Kidney epithelial cell (primary cell): ENCODE measurements around the gene THSD7A. TPM values are rescaled to one million over a fixed set of nuclear protein-coding genes. Genes with fewer than 3 reads are reported as not detected.

Experiments
- DNase-seq: peaks from one replicate; pipeline ENCODE4 v3.0.0-alpha.2; 2010; ENCODE audit warnings: low read depth
- H3K27me3 ChIP-seq: 2 replicates; pipeline ENCODE4 v1.6.0; 2011; ENCODE audit warnings: low read length; ENCODE audit not compliant: control insufficient read depth, insufficient read depth
- H3K36me3 ChIP-seq: 2 replicates; pipeline ENCODE4 v1.5.1; 2011; ENCODE audit warnings: low read length; ENCODE audit not compliant: control insufficient read depth, insufficient read depth
- H3K4me3 ChIP-seq: 2 replicates; pipeline ENCODE4 v1.5.1; 2011; ENCODE audit warnings: low read depth, mild to moderate bottlenecking, control low read depth, low read length
- CTCF ChIP-seq: IDR thresholded peaks from 2 replicates; pipeline ENCODE4 v1.5.1; 2011; ENCODE audit warnings: mild to moderate bottlenecking, moderate library complexity, low read length, control low read depth, inconsistent platforms; ENCODE audit not compliant: insufficient read depth, poor library complexity, severe bottlenecking
- total RNA-seq: library from RNA; depleted of rRNA; stranded (reverse); fragments of >200 nt; gene quantifications from 2 replicates; pipeline ENCODE4 v1.2.3, GENCODE V29; 2015

THSD7A gene
- total RNA-seq, 1 donor from 2014 or later = 27.3 TPM

GRCh38 chr7:11754933-11755332, 77.1 kb downstream of the THSD7A start:
- H3K27me3 ChIP-seq = no peaks in the 10 kb centered on the region
- H3K4me3 ChIP-seq = no peak overlapping the region
- no peaks in the 10 kb centered on the region for H3K36me3 ChIP-seq
- TF ChIP-seq CTCF = no peak
- no peak for DNase-seq

- no peak for TF ChIP-seq CTCF
- no peak for DNase-seq
Observed at GRCh38 chr7:11754123-11754522, 77.9 kb downstream of the THSD7A start.

GRCh38 chr7:11753433-11753832, 78.6 kb downstream of the THSD7A start:
- DNase-seq = no peak
- Histone ChIP-seq H3K27me3 (no peaks in the 10 kb centered on the region), H3K36me3 (no peaks in the 10 kb centered on the region), H3K4me3 (no peak overlapping the region)
- no peak for TF ChIP-seq CTCF

More at GRCh38 chr7:11754123-11754522, 77.9 kb downstream of the THSD7A start:
- Histone ChIP-seq H3K27me3 (no peaks in the 10 kb centered on the region), H3K4me3 (no peak overlapping the region), H3K36me3 (no peaks in the 10 kb centered on the region)

- no peak for TF ChIP-seq CTCF
Observed at GRCh38 chr7:11751807-11752389, 80.1 kb downstream of the THSD7A start.

DNA sequence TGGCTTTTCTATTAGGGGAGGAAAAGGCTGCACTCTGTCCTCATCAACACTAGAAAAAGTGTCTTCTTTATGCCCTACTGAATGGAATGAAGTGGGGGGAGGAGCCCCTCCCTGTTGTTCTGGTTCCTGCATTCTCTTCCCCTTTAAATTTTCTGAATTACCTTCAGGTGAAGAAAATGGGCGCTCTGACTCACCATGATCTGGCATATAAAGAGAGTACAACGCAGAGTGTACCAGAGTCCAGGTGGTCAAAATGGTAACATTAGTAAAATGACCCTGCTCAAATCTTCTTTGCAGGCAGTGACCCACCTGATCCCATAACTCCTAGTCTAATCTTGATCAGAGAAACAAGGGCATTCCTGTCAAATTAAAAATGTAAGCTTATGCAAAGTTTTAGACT, 80.7 kb downstream of the THSD7A start:
- no peak for TF ChIP-seq CTCF

More at GRCh38 chr7:11751807-11752389, 80.1 kb downstream of the THSD7A start:
- DNase-seq = no peak
- no peak overlapping the region for H3K4me3 ChIP-seq
- no peaks in the 10 kb centered on the region for H3K27me3 ChIP-seq
- H3K36me3 ChIP-seq = no peaks in the 10 kb centered on the region

DNA sequence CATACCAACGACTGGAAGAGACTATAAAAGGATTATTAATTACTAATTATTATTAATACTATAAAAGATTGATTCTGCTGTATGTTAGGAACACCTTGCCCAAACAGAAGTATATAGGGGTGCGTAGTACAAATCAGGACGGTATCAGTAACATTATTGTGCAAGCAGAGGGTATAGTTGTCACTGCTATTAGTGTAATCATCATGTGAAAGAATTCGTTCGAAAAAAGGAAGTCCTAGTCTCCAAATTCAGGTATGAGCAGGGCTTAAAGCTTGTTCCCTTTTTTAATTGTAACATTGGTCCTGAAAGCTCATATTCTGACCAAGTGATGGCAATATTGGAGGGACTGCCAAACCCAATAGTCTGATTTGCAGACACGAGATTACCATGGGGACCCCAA, 81.8 kb downstream of the THSD7A start:
- no peak for DNase-seq
- no peak for TF ChIP-seq CTCF
- H3K36me3 ChIP-seq = no peaks in the 10 kb centered on the region
- H3K4me3 ChIP-seq = no peak overlapping the region
- H3K27me3 ChIP-seq = no peaks in the 10 kb centered on the region

More for the DNA sequence above, 80.7 kb downstream of the THSD7A start:
- Histone ChIP-seq H3K4me3 (no peak overlapping the region), H3K36me3 (no peaks in the 10 kb centered on the region), H3K27me3 (no peaks in the 10 kb centered on the region)
- DNase-seq = no peak
